Ramos (cell line): Measurements from ENCODE around the gene HNRNPDL.
"Not testable (repeated sequence)": the region's sequence is repeated elsewhere in the genome, so short reads cannot be mapped to it uniquely, and the experiment has no call there.

Experiments used
- in situ Hi-C: fragments of 300-500 bp; cut with MboI; formaldehyde crosslinking; loops from one replicate; pipeline ENCODE4 v1.14.3; 2022; ENCODE audit warnings: low sequenced_read_pairs; ENCODE audit not compliant: unreplicated experiment

Gene HNRNPDL

GRCh38 chr4:82398263-82398662 lies 32.0 kb downstream of the HNRNPDL start:
- in situ Hi-C loops, result no loop called here

- in situ Hi-C loops, result no loop called here
These were observed 32.7 kb downstream of the HNRNPDL start for GRCh38 chr4:82397527-82397926.

GRCh38 chr4:82394896-82395295 lies 35.4 kb downstream of the HNRNPDL start:
- in situ Hi-C loops, result no loop called here

GRCh38 chr4:82390061-82390460 lies 40.2 kb downstream of the HNRNPDL start:
- in situ Hi-C loops, result not testable (repeated sequence)

GRCh38 chr4:82388405-82388804 lies 41.9 kb downstream of the HNRNPDL start:
- in situ Hi-C loops, result no loop called here

GRCh38 chr4:82386312-82386711 lies 44.0 kb downstream of the HNRNPDL start:
- in situ Hi-C loops, result not testable (repeated sequence)

- in situ Hi-C loops, result no loop called here
These were observed 47.5 kb downstream of the HNRNPDL start for GRCh38 chr4:82382751-82383150.

GRCh38 chr4:82381661-82382296 lies 48.5 kb downstream of the HNRNPDL start:
- in situ Hi-C loops, result no loop called here

GRCh38 chr4:82381235-82381634 lies 49.0 kb downstream of the HNRNPDL start:
- in situ Hi-C loops, result no loop called here

- in situ Hi-C loops, result no loop called here
These were observed 49.4 kb downstream of the HNRNPDL start for GRCh38 chr4:82380831-82381230.

GRCh38 chr4:82380344-82380743 lies 49.9 kb downstream of the HNRNPDL start:
- in situ Hi-C loops, result no loop called here

- in situ Hi-C loops, result loop anchor here (5.0 kb wide), 1 partner anchor 51 kb away; no protein-coding TSS in a partner anchor
These were observed 54.2 kb downstream of the HNRNPDL start for GRCh38 chr4:82376109-82376508.

GRCh38 chr4:82373816-82374625 lies 56.2 kb downstream of the HNRNPDL start, which contains the start of gene HNRNPD:
TSS of gene HNRNPD (minus strand) at chr4:82373991. CDS start at chr4:82373678, 313 bp downstream.
- in situ Hi-C loops, result no loop called here

- in situ Hi-C loops, result no loop called here
These were observed 56.8 kb downstream of the HNRNPDL start for GRCh38 chr4:82373486-82373815.
